ENCODE results near the gene HIPK2. TPM values are rescaled to one million over a fixed set of nuclear protein-coding genes. Genes with fewer than 3 reads are reported as not detected.
"Not testable (repeated sequence)": the region's sequence is repeated elsewhere in the genome, so short reads cannot be mapped to it uniquely, and the experiment has no call there.

The HIPK2 gene
- total and polyA plus RNA-seq, 3 experiments from 2014 or later = 1.7 to 22.7 (median 21.2) TPM

DNA sequence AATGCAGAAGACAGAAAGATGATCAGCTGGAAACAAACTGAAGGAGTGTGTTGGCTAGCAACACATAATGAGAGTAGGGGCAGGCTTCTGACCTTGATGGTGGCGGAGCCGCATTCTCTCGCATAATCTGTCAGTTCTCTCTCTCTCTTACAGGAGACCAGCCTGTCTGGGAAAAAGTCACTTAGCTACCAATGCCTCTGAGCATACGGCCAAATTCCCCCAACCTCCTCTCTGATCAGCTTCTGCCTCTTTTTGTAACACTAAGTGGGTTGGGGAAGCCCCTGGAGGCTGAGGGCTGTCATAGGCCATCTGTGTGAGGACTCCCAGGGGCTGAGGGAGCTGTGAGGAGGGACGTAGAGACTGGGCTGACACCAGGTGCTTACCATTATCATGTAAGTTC, 104.6 kb downstream of the HIPK2 start:
- DNase-seq = no peak
- H3K27ac Mint-ChIP-seq = peak overlapping the region in 4 of 8 donors; percentile 21 to 68 (median 49)
- H3K27ac ChIP-seq (ENCODE audit: low read depth, low read length) = no peak overlapping the region
- ChIA-PET CTCF (interaction anchor here (1.5 to 1.8 kb wide), 2 partner anchors 22 to 28 kb away, joined by 3 to 8 read pairs; no protein-coding TSS in a partner anchor), POLR2A (no interaction called here)
- H3K27me3 Mint-ChIP-seq = no peaks in the 10 kb centered on the region
- H3K36me3 ChIP-seq (ENCODE audit: insufficient read depth, low read length) = no peaks in the 10 kb centered on the region
- no peaks in the 10 kb centered on the region for H3K27me3 ChIP-seq (ENCODE audit: insufficient read depth, low read length, poor library complexity, severe bottlenecking)
- peaks cover 0 to 7% (median 4%) of the 10 kb centered on the region in 3 donors for H3K36me3 Mint-ChIP-seq
- peak overlapping the region in 1 of 7 donors; percentile 41 for H3K4me3 Mint-ChIP-seq
- H3K4me3 ChIP-seq (ENCODE audit: low read length) = no peak overlapping the region
- no peaks in the 10 kb centered on the region for H3K9me3 ChIP-seq (ENCODE audit: low read length)
- peaks cover 12 to 47% (median 33%) of the 10 kb centered on the region in 3 donors for H3K4me1 Mint-ChIP-seq
- H3K9me3 Mint-ChIP-seq = no peaks in the 10 kb centered on the region
- H3K4me1 ChIP-seq (ENCODE audit: insufficient read depth, low read length) = no peaks in the 10 kb centered on the region

DNA sequence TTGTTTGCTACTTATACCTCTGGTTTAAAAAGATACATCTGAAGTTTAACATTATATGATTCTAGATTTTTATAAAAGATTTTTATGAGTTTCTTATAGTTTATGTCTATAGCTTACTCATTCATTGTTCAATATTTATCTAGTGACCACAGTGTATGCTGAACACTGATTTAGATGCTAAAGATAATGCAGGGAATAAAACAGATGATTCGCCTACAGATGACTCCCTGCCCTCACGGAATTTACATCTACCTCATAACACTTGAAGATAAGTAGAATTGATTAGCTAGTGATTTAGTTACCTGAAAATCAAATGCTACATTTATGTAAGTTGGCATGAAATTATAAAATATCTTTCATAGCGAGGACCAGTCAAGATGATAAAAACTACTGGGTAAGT, 105.8 kb downstream of the HIPK2 start:
- Mint-ChIP-seq H3K36me3 (peaks cover 0 to 7% (median 6%) of the 10 kb centered on the region in 3 donors), H3K27ac (no peak overlapping the region), H3K4me1 (peaks cover 12 to 47% (median 33%) of the 10 kb centered on the region in 3 donors), H3K27me3 (no peaks in the 10 kb centered on the region), H3K9me3 (no peaks in the 10 kb centered on the region), H3K4me3 (no peak overlapping the region)
- POLR2A ChIA-PET = no interaction called here
- H3K27me3 ChIP-seq (ENCODE audit: insufficient read depth, low read length, poor library complexity, severe bottlenecking) = no peaks in the 10 kb centered on the region
- H3K4me3 ChIP-seq (ENCODE audit: low read length) = no peak overlapping the region
- no peaks in the 10 kb centered on the region for H3K9me3 ChIP-seq (ENCODE audit: low read length)
- H3K4me1 ChIP-seq (ENCODE audit: insufficient read depth, low read length) = no peaks in the 10 kb centered on the region
- H3K36me3 ChIP-seq (ENCODE audit: insufficient read depth, low read length) = no peaks in the 10 kb centered on the region
- H3K27ac ChIP-seq (ENCODE audit: low read depth, low read length) = no peak overlapping the region
- CTCF ChIA-PET = interaction anchor here (1.5 kb wide), 1 partner anchor 21 kb away, joined by 3 read pairs; no protein-coding TSS in a partner anchor
- DNase-seq = no peak

DNA sequence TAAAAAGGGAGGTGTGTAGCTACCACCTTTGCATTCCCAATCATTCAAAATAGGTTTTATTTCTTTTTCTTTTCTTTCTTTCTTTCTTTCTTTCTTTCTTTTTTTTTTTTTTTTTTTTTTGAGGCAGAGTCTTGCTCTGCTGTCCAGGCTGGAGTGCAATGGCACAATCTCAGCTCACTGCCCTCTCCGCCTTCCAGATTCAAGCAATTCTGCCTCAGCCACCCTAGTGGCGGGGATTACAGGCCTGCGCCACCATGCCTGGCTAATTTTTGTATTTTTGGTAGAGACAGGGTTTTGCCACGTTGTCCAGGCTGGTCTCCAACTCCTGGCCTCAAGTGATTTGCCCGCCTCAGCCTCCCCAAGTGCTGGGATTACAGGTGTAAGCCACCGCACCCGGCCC, 107.1 kb downstream of the HIPK2 start:
- H3K36me3 Mint-ChIP-seq; DNase-seq; H3K27ac ChIP-seq (ENCODE audit: low read depth, low read length); H3K4me3 ChIP-seq (ENCODE audit: low read length); H3K27me3 ChIP-seq (ENCODE audit: insufficient read depth, low read length, poor library complexity, severe bottlenecking); H3K36me3 ChIP-seq (ENCODE audit: insufficient read depth, low read length); H3K9me3 ChIP-seq (ENCODE audit: low read length); H3K27me3 Mint-ChIP-seq; POLR2A ChIA-PET; H3K4me3 Mint-ChIP-seq; H3K4me1 ChIP-seq (ENCODE audit: insufficient read depth, low read length); H3K27ac Mint-ChIP-seq; H3K9me3 Mint-ChIP-seq: not testable (repeated sequence)
- H3K4me1 Mint-ChIP-seq = peaks cover 5 to 38% (median 24%) of the 10 kb centered on the region in 3 donors
- CTCF ChIA-PET = interaction anchor here (1.3 kb wide), 1 partner anchor 25 kb away, joined by 5 read pairs; no protein-coding TSS in a partner anchor

DNA sequence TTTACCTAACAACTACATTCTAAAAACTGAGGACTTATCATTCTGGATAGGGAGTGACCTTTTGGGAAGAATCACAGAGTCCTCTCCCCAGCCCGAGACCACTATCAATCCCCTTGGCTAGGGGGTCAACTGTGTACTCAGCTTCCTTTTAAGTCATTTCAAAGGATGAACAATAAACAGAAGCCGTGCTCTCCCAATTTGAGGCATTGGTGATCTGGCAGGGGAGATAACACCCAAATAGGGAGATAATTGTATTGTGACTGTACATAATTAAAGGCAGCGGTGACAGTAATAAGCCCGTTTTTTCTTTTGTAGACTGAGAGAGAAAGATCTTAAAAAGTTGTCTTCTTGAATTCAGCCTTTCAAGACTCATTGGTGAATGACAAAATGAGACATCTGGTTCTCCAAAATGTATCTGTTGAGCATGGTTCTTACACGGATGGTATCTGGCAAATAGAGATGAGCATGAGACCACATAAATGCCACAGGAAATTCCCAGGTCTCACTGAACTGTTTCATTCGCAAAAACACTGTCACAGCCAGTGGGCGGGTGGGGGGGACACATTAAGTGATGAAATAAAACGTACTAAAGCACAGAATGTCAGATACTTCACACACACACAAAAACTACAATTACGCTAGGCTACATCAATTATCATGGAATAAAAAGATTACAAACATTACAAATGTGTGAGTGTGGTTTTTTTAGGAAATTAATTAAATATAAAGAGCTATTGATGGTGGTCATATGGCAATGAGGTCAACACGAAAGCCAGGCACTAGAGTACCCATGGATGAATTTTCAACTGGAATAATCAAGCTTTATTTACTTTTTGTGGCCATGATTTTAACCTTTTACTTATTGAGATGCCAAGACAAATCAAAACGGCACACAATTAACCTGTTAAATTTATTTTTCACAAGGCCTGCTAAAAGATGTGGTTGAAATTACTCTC, 108.4 kb downstream of the HIPK2 start:
- no peak overlapping the region for H3K4me3 Mint-ChIP-seq
- POLR2A ChIA-PET = interaction anchor here (0.5 kb wide), 1 partner anchor 83 kb away, joined by 4 read pairs; no protein-coding TSS in a partner anchor
- H3K4me1 ChIP-seq (ENCODE audit: insufficient read depth, low read length) = no peaks in the 10 kb centered on the region

DNA sequence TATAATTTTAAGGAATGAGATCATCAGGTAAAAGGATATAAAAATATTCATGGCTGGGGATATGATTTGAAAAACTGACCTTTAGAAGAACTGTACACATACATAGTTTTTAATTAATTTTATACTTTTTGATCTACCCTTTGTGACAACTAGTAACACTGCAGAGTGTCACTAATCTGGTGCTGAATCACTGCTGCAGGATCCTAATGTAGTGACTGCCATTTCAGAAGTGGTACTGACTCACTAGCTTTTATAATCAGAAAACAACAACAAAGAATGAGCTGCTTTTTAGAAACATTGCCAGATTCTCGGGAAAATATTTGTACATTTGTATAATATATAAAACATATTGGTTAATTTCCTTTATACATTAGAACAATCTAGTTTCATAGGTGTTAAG, 110.4 kb downstream of the HIPK2 start:
- no peak for DNase-seq
- no peaks in the 10 kb centered on the region for H3K36me3 ChIP-seq (ENCODE audit: insufficient read depth, low read length)
- no peak overlapping the region for H3K4me3 ChIP-seq (ENCODE audit: low read length)
- Mint-ChIP-seq H3K36me3 (peaks cover 0 to 7% (median 0%) of the 10 kb centered on the region in 3 donors), H3K27ac (no peak overlapping the region), H3K27me3 (peaks cover 0 to 2% of the 10 kb centered on the region in 2 donors), H3K4me3 (no peak overlapping the region), H3K4me1 (peaks cover 5 to 19% (median 18%) of the 10 kb centered on the region in 3 donors), H3K9me3 (no peaks in the 10 kb centered on the region)
- H3K4me1 ChIP-seq (ENCODE audit: insufficient read depth, low read length) = no peaks in the 10 kb centered on the region
- H3K9me3 ChIP-seq (ENCODE audit: low read length) = no peaks in the 10 kb centered on the region
- H3K27ac ChIP-seq (ENCODE audit: low read depth, low read length) = no peak overlapping the region
- ChIA-PET POLR2A (no interaction called here), CTCF (no interaction called here)
- H3K27me3 ChIP-seq (ENCODE audit: insufficient read depth, low read length, poor library complexity, severe bottlenecking) = no peaks in the 10 kb centered on the region

More for the DNA sequence above, 108.4 kb downstream of the HIPK2 start:
- Mint-ChIP-seq H3K9me3 (no peaks in the 10 kb centered on the region), H3K27me3 (no peaks in the 10 kb centered on the region), H3K4me1 (peaks cover 0 to 27% (median 15%) of the 10 kb centered on the region in 3 donors), H3K36me3 (peaks cover 0 to 5% (median 1%) of the 10 kb centered on the region in 3 donors), H3K27ac (peak overlapping the region in 2 of 8 donors; percentile 24 to 54)
- CTCF ChIA-PET = interaction anchor here (1.3 kb wide), 1 partner anchor 24 kb away, joined by 5 read pairs; no protein-coding TSS in a partner anchor
- Histone ChIP-seq H3K9me3 (ENCODE audit: low read length) (no peaks in the 10 kb centered on the region), H3K36me3 (ENCODE audit: insufficient read depth, low read length) (no peaks in the 10 kb centered on the region), H3K27ac (ENCODE audit: low read depth, low read length) (no peak overlapping the region), H3K4me3 (ENCODE audit: low read length) (no peak overlapping the region), H3K27me3 (ENCODE audit: insufficient read depth, low read length, poor library complexity, severe bottlenecking) (no peaks in the 10 kb centered on the region)
- DNase-seq = no peak

DNA sequence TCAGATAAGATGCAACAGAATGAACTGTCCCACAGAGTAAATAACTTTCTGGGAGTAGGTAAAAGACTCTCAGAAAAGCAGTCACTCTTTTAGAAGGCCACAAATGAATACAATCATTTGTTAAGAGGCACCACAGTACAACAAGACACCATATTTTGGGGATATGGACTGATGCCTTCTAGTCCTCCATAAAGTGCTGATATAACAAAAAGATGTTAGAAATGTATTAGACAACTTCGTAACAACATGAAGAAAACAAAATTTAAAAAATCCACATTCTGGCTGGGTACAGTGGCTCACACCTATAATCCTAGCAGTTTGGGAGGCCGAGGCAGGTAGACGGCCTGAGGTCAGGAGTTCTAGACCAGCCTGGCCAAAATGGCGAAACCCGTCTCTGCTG, 111.3 kb downstream of the HIPK2 start:
- ChIA-PET CTCF (no interaction called here), POLR2A (no interaction called here)
- Histone ChIP-seq H3K27ac (ENCODE audit: low read depth, low read length) (no peak overlapping the region), H3K4me1 (ENCODE audit: insufficient read depth, low read length) (no peaks in the 10 kb centered on the region), H3K4me3 (ENCODE audit: low read length) (no peak overlapping the region), H3K27me3 (ENCODE audit: insufficient read depth, low read length, poor library complexity, severe bottlenecking) (no peaks in the 10 kb centered on the region), H3K36me3 (ENCODE audit: insufficient read depth, low read length) (no peaks in the 10 kb centered on the region), H3K9me3 (ENCODE audit: low read length) (no peaks in the 10 kb centered on the region)
- Mint-ChIP-seq H3K27ac (no peak overlapping the region), H3K4me1 (peaks cover 14 to 27% (median 27%) of the 10 kb centered on the region in 3 donors), H3K9me3 (no peaks in the 10 kb centered on the region), H3K4me3 (no peak overlapping the region), H3K27me3 (peaks cover 0 to 2% of the 10 kb centered on the region in 2 donors), H3K36me3 (peaks cover 0 to 7% (median 0%) of the 10 kb centered on the region in 3 donors)
- DNase-seq = no peak

DNA sequence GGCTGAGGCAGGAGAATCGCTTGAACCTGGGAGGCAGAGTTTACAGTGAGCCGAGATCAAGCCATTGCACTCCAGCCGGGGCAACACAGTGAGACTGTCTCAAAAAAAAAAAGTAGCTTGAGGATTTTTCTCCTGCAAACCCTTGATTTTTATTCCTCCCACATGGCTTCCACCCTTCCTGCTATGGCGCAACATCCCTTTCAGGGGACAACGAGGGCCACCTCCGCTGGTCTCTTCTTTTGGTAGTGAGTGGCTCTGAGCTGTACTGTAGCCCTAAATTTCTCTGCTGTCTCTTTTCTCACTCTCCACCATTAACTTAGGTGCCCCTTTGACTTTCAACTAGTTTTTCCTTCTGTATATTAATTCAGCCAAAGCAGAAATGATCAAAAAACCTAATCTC, 113.4 kb downstream of the HIPK2 start:
- H3K27ac Mint-ChIP-seq = no peak overlapping the region
- H3K36me3 ChIP-seq (ENCODE audit: insufficient read depth, low read length) = no peaks in the 10 kb centered on the region
- peaks cover 0 to 7% (median 0%) of the 10 kb centered on the region in 3 donors for H3K36me3 Mint-ChIP-seq
- no peak for DNase-seq
- H3K27ac ChIP-seq (ENCODE audit: low read depth, low read length) = no peak overlapping the region
- H3K9me3 ChIP-seq (ENCODE audit: low read length) = no peaks in the 10 kb centered on the region
- H3K4me3 Mint-ChIP-seq = no peak overlapping the region
- H3K4me1 ChIP-seq (ENCODE audit: insufficient read depth, low read length) = peaks cover 5% of the 10 kb centered on the region
- CTCF ChIA-PET = interaction anchor here (1.4 kb wide), 1 partner anchor 18 kb away, joined by 4 read pairs; no protein-coding TSS in a partner anchor
- peaks cover 17 to 31% (median 19%) of the 10 kb centered on the region in 3 donors for H3K4me1 Mint-ChIP-seq
- H3K27me3 Mint-ChIP-seq = peaks cover 0 to 2% of the 10 kb centered on the region in 2 donors
- POLR2A ChIA-PET = no interaction called here
- H3K9me3 Mint-ChIP-seq = no peaks in the 10 kb centered on the region
- H3K27me3 ChIP-seq (ENCODE audit: insufficient read depth, low read length, poor library complexity, severe bottlenecking) = no peaks in the 10 kb centered on the region
- H3K4me3 ChIP-seq (ENCODE audit: low read length) = no peak overlapping the region

DNA sequence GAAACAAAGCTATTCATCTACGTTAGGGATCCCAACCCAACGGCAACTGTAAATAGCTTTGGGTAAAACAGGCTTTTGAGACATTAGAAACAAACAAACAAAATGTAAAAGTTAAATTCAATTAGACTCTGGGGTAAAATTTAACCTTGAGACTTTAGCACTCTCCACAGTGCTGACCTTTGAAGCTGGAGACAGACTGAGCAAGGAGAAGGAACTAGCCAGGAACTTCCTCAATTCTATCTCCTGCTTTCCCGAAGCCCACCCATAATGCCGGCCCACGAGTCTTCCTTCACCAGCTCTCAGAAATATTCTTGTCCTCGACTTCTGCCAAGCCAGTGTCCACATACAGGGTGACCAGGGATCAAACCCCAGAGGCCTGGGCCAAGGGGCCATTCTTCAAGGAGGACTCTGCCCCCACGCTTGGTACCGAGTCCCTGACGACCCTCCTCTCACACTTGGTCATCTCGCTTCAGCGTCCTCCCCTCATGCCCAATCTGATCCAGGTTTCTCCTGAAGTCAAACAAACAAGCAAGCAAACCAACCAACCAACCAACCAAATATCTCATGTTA, 114.1 kb downstream of the HIPK2 start:
- Histone ChIP-seq H3K4me1 (ENCODE audit: insufficient read depth, low read length) (peaks cover 5% of the 10 kb centered on the region), H3K4me3 (ENCODE audit: low read length) (no peak overlapping the region), H3K9me3 (ENCODE audit: low read length) (no peaks in the 10 kb centered on the region), H3K27me3 (ENCODE audit: insufficient read depth, low read length, poor library complexity, severe bottlenecking) (no peaks in the 10 kb centered on the region), H3K36me3 (ENCODE audit: insufficient read depth, low read length) (no peaks in the 10 kb centered on the region), H3K27ac (ENCODE audit: low read depth, low read length) (no peak overlapping the region)
- no peak for DNase-seq
- Mint-ChIP-seq H3K9me3 (no peaks in the 10 kb centered on the region), H3K4me1 (peaks cover 12 to 29% (median 17%) of the 10 kb centered on the region in 3 donors), H3K27me3 (peaks cover 0 to 2% of the 10 kb centered on the region in 2 donors), H3K27ac (peak overlapping the region in 1 of 8 donors; percentile 74), H3K4me3 (no peak overlapping the region), H3K36me3 (peaks cover 0 to 7% (median 0%) of the 10 kb centered on the region in 3 donors)
- ChIA-PET CTCF (interaction anchor here (1.2 to 1.4 kb wide), 2 partner anchors 9 to 18 kb away, joined by 3 to 4 read pairs; no protein-coding TSS in a partner anchor), POLR2A (no interaction called here)
